ENCODE results near the gene RPAP3. TPM values are rescaled to one million over a fixed set of nuclear protein-coding genes. Genes with fewer than 3 reads are reported as not detected.

Gene RPAP3
- total RNA-seq, 2 donors from 2014 or later = 6.0 to 6.9 TPM

DNA sequence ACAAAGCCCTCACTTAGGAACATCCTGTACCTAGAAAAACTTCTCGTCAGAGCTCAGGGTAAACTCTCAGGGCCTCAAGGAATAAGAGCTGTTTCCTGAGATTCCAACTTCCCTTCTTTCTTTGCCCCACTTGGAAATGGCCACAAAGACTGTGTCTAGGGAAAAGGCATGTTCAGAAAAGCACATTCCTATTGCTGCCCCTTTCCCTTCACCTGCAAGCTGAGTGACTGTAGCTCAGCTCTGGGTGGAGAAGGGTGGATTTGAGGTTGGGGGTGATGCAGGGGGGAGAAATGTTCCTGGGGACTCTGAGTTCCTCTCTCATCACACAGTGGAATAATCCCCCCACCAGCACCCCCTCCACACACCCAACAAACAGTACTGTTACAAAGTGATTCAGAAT is 12.7 kb upstream of the RPAP3 start:
- H3K4me1 ChIP-seq = peaks cover 27% of the 10 kb centered on the region
- H3K27me3 ChIP-seq = no peaks in the 10 kb centered on the region
- no peak overlapping the region for H3K27ac ChIP-seq
- intact Hi-C loops (cut with DNase I) = loop anchor here (5.0 kb wide), 1 partner anchor 114 kb away; no protein-coding TSS in a partner anchor
- ATAC-seq (no peak), DNase-seq (no peak)
- H3K9me3 ChIP-seq = no peaks in the 10 kb centered on the region
- no peak overlapping the region for H3K4me3 ChIP-seq
- TF ChIP-seq, protein P1, sequence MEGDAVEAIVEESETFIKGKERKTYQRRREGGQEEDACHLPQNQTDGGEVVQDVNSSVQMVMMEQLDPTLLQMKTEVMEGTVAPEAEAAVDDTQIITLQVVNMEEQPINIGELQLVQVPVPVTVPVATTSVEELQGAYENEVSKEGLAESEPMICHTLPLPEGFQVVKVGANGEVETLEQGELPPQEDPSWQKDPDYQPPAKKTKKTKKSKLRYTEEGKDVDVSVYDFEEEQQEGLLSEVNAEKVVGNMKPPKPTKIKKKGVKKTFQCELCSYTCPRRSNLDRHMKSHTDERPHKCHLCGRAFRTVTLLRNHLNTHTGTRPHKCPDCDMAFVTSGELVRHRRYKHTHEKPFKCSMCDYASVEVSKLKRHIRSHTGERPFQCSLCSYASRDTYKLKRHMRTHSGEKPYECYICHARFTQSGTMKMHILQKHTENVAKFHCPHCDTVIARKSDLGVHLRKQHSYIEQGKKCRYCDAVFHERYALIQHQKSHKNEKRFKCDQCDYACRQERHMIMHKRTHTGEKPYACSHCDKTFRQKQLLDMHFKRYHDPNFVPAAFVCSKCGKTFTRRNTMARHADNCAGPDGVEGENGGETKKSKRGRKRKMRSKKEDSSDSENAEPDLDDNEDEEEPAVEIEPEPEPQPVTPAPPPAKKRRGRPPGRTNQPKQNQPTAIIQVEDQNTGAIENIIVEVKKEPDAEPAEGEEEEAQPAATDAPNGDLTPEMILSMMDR (IDR thresholded peaks at IDR 0.05) = no peak
- no peak for TF ChIP-seq POLR2A (IDR thresholded peaks at IDR 0.05)
- WGBS, 2 donors = 68 to 73% methylated on average over 1 of the region's 1 CpG
- H3K36me3 ChIP-seq (replicated peaks in 1 of 2; ENCODE audit: insufficient read depth in 1 of 2, low read depth in 2 of 2) = no peaks in the 10 kb centered on the region

DNA sequence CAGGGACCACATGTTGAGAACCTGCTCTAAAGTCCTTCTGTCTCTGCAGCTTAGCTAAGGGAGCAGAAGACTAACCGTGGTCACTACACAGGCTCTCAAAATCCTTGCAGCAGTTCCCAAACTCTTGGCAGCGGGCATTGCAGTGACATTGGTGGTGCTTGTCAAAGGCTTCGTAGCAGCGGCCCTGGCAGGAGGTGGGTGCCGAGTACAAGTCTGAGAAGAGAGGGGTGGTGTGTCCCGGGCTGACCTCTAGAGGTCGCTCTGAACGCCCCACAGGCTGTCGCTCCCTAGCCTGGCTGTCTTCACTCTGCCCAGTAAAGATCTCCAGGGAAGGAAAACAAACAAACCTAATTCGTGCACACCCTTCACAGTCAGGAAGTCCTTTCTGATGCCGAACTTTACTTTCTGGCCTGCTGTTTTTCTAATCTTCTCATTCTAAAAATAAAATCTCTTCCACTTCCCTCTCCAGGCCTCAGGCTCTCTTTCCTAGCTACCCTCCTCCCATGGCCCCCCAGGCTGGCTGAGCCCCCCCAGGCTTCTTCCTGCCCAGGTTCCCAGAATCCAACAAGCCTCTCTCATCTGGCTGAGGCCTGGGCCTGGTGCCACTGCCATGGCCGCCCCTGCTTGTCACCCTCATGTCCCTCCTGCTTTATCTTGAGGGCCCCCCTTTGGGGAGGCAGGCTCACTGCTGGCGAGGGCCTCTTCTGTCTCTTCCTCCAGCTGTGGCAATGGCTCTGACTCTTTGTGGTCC is 11.8 kb upstream of the RPAP3 start:
- WGBS, 2 donors = 12 to 25% methylated on average over 7 to 13 of the region's 13 CpGs
- H3K27ac ChIP-seq = peak overlapping the region; percentile 4 to 70 (median 33)
- DNase-seq (peak; percentile 77 to 85 (median 84)), ATAC-seq (peak; percentile 88)
- H3K36me3 ChIP-seq (replicated peaks in 1 of 2; ENCODE audit: insufficient read depth in 1 of 2, low read depth in 2 of 2) = no peaks in the 10 kb centered on the region
- H3K4me3 ChIP-seq = no peak overlapping the region
- TF ChIP-seq, protein P1 (IDR thresholded peaks at IDR 0.05) = peak; percentile 23 to 75 (median 67)
- TF ChIP-seq POLR2A (IDR thresholded peaks at IDR 0.05) = no peak
- H3K4me1 ChIP-seq = peaks cover 27% of the 10 kb centered on the region
- H3K27me3 ChIP-seq = no peaks in the 10 kb centered on the region
- intact Hi-C loops (cut with DNase I) = loop anchor here (5.0 kb wide), 1 partner anchor 115 kb away; no protein-coding TSS in a partner anchor
- no peaks in the 10 kb centered on the region for H3K9me3 ChIP-seq

DNA sequence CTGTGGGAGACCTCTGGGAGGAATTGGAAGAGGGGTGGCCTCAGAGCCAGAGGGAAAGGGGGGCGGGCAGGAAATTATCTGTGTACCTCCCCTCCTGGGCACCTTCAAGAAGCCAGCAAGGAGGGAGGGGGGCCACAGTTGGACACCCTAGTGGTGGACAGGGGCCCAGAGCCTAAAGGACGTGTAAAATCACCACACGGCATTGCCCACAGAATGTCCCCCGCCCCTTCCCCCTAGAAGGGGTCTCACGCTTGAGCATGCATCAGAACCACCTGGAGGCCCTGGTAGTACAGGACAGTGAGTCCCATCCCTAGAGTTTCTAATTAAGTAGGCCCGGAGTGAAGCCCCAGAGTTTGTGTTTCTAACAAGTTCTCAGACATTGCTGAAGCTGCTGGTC is 11.2 kb upstream of the RPAP3 start:
- ATAC-seq = no peak
- WGBS, 2 donors = 70 to 85% methylated on average over 5 to 6 of the region's 6 CpGs
- Histone ChIP-seq H3K36me3 (replicated peaks in 1 of 2; ENCODE audit: insufficient read depth in 1 of 2, low read depth in 2 of 2) (no peaks in the 10 kb centered on the region), H3K4me1 (peaks cover 27% of the 10 kb centered on the region), H3K27me3 (no peaks in the 10 kb centered on the region), H3K4me3 (no peak overlapping the region), H3K9me3 (no peaks in the 10 kb centered on the region), H3K27ac (peak overlapping the region in 2 of 4 donors; percentile 6 to 60)
- DNase-seq = no peak
- intact Hi-C loops (cut with DNase I) = loop anchor here (5.0 kb wide), 1 partner anchor 115 kb away; no protein-coding TSS in a partner anchor
- TF ChIP-seq, protein P1 (IDR thresholded peaks at IDR 0.05) = no peak
- TF ChIP-seq POLR2A (IDR thresholded peaks at IDR 0.05) = no peak

DNA sequence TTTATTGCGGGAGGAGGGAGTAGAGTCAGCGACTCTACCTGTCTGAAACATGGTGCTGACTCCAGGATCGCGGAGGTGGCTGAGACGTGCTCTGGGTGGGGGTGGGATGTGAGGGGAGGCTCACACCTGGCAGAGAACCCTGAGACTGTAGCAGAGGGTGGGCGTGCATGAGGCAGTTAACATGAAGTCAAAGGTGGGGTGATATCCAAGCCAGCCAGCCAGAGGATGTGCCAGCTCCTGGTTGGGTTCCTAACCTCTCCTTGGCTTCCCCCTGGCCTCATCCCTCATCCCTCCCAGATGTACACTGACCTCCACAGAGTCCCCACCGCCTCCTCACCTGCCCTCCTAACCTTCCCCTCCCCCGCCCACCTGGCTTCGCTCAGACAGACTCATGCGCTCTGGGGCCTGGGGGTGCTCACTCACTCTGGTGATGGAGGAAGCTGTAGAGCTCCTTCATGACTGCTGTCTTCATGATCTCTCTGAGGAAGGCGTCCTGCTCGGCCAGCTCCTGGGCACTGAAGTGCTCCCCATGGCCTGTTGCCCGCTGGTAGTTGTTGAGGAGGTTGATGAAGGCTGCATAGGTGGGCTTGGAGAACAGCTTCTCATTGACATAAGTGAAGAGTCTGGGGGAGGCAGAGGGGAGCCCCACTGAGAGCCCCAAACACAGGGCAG is 10.2 kb upstream of the RPAP3 start:
- intact Hi-C loops (cut with DNase I) = loop anchor here (5.0 kb wide), 1 partner anchor 116 kb away; no protein-coding TSS in a partner anchor
- ATAC-seq (no peak), DNase-seq (no peak)
- TF ChIP-seq, protein P1 (IDR thresholded peaks at IDR 0.05) = no peak
- no peak for TF ChIP-seq POLR2A (IDR thresholded peaks at IDR 0.05)
- Histone ChIP-seq H3K27ac (peak overlapping the region in 2 of 4 donors; percentile 22 to 24), H3K4me3 (no peak overlapping the region), H3K9me3 (no peaks in the 10 kb centered on the region), H3K36me3 (replicated peaks in 1 of 2; ENCODE audit: insufficient read depth in 1 of 2, low read depth in 2 of 2) (no peaks in the 10 kb centered on the region), H3K4me1 (peaks cover 27% of the 10 kb centered on the region), H3K27me3 (no peaks in the 10 kb centered on the region)
- 68 to 76% methylated on average over 13 of the region's 13 CpGs for WGBS, 2 donors

Measured in body of pancreas (tissue), 4 donors.